GM12801 (cell line): Measurements from ENCODE around the gene PIGW.

Source experiments
- CTCF ChIP-seq: IDR thresholded peaks from one replicate; pipeline ENCODE4 v1.5.1; 2011; ENCODE audit warnings: control low read depth; ENCODE audit not compliant: insufficient read length; ENCODE audit errors: extremely low read depth

The PIGW gene

GRCh38 chr17:36542755-36543154, 8.0 kb downstream of the PIGW start:
- no peak for TF ChIP-seq CTCF

GRCh38 chr17:36544044-36544306, 9.2 kb downstream of the PIGW start:
- no peak for TF ChIP-seq CTCF

GRCh38 chr17:36544307-36545076, 9.7 kb downstream of the PIGW start, which contains the start of gene GGNBP2:
Gene GGNBP2 (plus strand): TSS chr17:36544919. CDS start chr17:36545725, 806 bp downstream.
- no peak for TF ChIP-seq CTCF

- no peak for TF ChIP-seq CTCF
Measured at GRCh38 chr17:36545077-36545464, 10.3 kb downstream of the PIGW start.

GRCh38 chr17:36545465-36546417, 11.0 kb downstream of the PIGW start:
- no peak for TF ChIP-seq CTCF

GRCh38 chr17:36546418-36547093, 11.8 kb downstream of the PIGW start:
- no peak for TF ChIP-seq CTCF

GRCh38 chr17:36547776-36548175, 13.0 kb downstream of the PIGW start:
- no peak for TF ChIP-seq CTCF
